ENCODE data around the gene PDS5A.
"Not testable (repeated sequence)": the region's sequence is repeated elsewhere in the genome, so short reads cannot be mapped to it uniquely, and the experiment has no call there.

Gene PDS5A

GRCh38 chr4:39950861-39951481 is 26.7 kb downstream of the PDS5A start:
- TF ChIP-seq ISL1 (CRISPR knock-in tag; IDR thresholded peaks at IDR 0.05): peak; percentile 53; the same call in 1 of the 2 replicates
- no peak for TF ChIP-seq RARB (CRISPR knock-in tag; IDR thresholded peaks at IDR 0.05)
- TF ChIP-seq, protein P1, sequence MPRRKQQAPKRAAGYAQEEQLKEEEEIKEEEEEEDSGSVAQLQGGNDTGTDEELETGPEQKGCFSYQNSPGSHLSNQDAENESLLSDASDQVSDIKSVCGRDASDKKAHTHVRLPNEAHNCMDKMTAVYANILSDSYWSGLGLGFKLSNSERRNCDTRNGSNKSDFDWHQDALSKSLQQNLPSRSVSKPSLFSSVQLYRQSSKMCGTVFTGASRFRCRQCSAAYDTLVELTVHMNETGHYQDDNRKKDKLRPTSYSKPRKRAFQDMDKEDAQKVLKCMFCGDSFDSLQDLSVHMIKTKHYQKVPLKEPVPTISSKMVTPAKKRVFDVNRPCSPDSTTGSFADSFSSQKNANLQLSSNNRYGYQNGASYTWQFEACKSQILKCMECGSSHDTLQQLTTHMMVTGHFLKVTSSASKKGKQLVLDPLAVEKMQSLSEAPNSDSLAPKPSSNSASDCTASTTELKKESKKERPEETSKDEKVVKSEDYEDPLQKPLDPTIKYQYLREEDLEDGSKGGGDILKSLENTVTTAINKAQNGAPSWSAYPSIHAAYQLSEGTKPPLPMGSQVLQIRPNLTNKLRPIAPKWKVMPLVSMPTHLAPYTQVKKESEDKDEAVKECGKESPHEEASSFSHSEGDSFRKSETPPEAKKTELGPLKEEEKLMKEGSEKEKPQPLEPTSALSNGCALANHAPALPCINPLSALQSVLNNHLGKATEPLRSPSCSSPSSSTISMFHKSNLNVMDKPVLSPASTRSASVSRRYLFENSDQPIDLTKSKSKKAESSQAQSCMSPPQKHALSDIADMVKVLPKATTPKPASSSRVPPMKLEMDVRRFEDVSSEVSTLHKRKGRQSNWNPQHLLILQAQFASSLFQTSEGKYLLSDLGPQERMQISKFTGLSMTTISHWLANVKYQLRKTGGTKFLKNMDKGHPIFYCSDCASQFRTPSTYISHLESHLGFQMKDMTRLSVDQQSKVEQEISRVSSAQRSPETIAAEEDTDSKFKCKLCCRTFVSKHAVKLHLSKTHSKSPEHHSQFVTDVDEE (CRISPR knock-in tag; IDR thresholded peaks at IDR 0.05): peak; percentile 29; the same call in 1 of the 2 replicates
- TF ChIP-seq TCF4 (CRISPR knock-in tag; IDR thresholded peaks at IDR 0.05; ENCODE audit: borderline replicate concordance): peak; percentile 72; the same call in 1 of the 2 replicates

GRCh38 chr4:39947963-39948362 is 29.7 kb downstream of the PDS5A start:
- no peak for ATAC-seq

More at GRCh38 chr4:39950861-39951481, 26.7 kb downstream of the PDS5A start:
- ATAC-seq: peak; percentile 61

GRCh38 chr4:39947417-39947816 is 30.3 kb downstream of the PDS5A start:
- no peak for ATAC-seq
- TF ChIP-seq, protein P2, sequence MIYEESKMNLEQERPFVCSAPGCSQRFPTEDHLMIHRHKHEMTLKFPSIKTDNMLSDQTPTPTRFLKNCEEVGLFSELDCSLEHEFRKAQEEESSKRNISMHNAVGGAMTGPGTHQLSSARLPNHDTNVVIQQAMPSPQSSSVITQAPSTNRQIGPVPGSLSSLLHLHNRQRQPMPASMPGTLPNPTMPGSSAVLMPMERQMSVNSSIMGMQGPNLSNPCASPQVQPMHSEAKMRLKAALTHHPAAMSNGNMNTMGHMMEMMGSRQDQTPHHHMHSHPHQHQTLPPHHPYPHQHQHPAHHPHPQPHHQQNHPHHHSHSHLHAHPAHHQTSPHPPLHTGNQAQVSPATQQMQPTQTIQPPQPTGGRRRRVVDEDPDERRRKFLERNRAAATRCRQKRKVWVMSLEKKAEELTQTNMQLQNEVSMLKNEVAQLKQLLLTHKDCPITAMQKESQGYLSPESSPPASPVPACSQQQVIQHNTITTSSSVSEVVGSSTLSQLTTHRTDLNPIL (CRISPR knock-in tag; IDR thresholded peaks at IDR 0.05; ENCODE audit: low read depth): no peak
- TF ChIP-seq CSRNP3 (CRISPR knock-in tag; IDR thresholded peaks at IDR 0.05) (no peak), PPARA (CRISPR knock-in tag; IDR thresholded peaks at IDR 0.05; ENCODE audit: borderline replicate concordance) (no peak), CSDC2 (CRISPR knock-in tag; IDR thresholded peaks at IDR 0.05) (no peak), ESRRG (CRISPR knock-in tag; IDR thresholded peaks at IDR 0.05) (no peak), ZC3H10 (CRISPR knock-in tag; IDR thresholded peaks at IDR 0.05) (no peak), ZNF8 (CRISPR knock-in tag; IDR thresholded peaks at IDR 0.05) (no peak), POU6F1 (CRISPR knock-in tag; IDR thresholded peaks at IDR 0.05; ENCODE audit: borderline replicate concordance, low read depth) (no peak), ZFP30 (CRISPR knock-in tag; IDR thresholded peaks at IDR 0.05) (no peak), TOX (CRISPR knock-in tag; IDR thresholded peaks at IDR 0.05; ENCODE audit: borderline replicate concordance) (no peak), BACH2 (CRISPR knock-in tag; IDR thresholded peaks at IDR 0.05; ENCODE audit: borderline replicate concordance) (no peak)

More at GRCh38 chr4:39947963-39948362, 29.7 kb downstream of the PDS5A start:
- TF ChIP-seq TCF4 (CRISPR knock-in tag; IDR thresholded peaks at IDR 0.05; ENCODE audit: borderline replicate concordance) (no peak), ARNTL (CRISPR knock-in tag; IDR thresholded peaks at IDR 0.05; ENCODE audit: borderline replicate concordance, low read depth) (no peak), POU6F1 (CRISPR knock-in tag; IDR thresholded peaks at IDR 0.05; ENCODE audit: borderline replicate concordance, low read depth) (no peak), ZNF70 (CRISPR knock-in tag; IDR thresholded peaks at IDR 0.05) (no peak), ESRRG (CRISPR knock-in tag; IDR thresholded peaks at IDR 0.05) (no peak), ZFP3 (CRISPR knock-in tag; IDR thresholded peaks at IDR 0.05) (no peak), OSR1 (CRISPR knock-in tag; IDR thresholded peaks at IDR 0.05) (no peak), ZC3H10 (CRISPR knock-in tag; IDR thresholded peaks at IDR 0.05) (no peak), ISL1 (CRISPR knock-in tag; IDR thresholded peaks at IDR 0.05) (no peak), BACH2 (CRISPR knock-in tag; IDR thresholded peaks at IDR 0.05; ENCODE audit: borderline replicate concordance) (no peak)
- TF ChIP-seq, protein P1 (CRISPR knock-in tag; IDR thresholded peaks at IDR 0.05): no peak
- TF ChIP-seq, protein P3, sequence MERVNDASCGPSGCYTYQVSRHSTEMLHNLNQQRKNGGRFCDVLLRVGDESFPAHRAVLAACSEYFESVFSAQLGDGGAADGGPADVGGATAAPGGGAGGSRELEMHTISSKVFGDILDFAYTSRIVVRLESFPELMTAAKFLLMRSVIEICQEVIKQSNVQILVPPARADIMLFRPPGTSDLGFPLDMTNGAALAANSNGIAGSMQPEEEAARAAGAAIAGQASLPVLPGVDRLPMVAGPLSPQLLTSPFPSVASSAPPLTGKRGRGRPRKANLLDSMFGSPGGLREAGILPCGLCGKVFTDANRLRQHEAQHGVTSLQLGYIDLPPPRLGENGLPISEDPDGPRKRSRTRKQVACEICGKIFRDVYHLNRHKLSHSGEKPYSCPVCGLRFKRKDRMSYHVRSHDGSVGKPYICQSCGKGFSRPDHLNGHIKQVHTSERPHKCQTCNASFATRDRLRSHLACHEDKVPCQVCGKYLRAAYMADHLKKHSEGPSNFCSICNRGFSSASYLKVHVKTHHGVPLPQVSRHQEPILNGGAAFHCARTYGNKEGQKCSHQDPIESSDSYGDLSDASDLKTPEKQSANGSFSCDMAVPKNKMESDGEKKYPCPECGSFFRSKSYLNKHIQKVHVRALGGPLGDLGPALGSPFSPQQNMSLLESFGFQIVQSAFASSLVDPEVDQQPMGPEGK (CRISPR knock-in tag; IDR thresholded peaks at IDR 0.05; ENCODE audit: borderline replicate concordance): no peak

GRCh38 chr4:39944245-39944644 is 33.5 kb downstream of the PDS5A start:
- not testable (repeated sequence) for ATAC-seq
